Activated naive CD4-positive, alpha-beta T cell treated with anti-CD3 and anti-CD28 coated beads, Interleukin-2, amount 50 U/mL, for 16 hours (primary cell): ENCODE results near the gene GANAB.
A peak's percentile ranks its signal among the peaks of the same experiment; 100 is the strongest.
"Not testable (repeated sequence)": the region's sequence is repeated elsewhere in the genome, so short reads cannot be mapped to it uniquely, and the experiment has no call there.

Source experiments
- DNase-seq: peaks from one replicate; pipeline ENCODE4 v3.0.0-alpha.2; 2020

GANAB gene

GRCh38 chr11:62621027-62621566 is 25.3 kb downstream of the GANAB start:
- DNase-seq = no peak

- not testable (repeated sequence) for DNase-seq
These were observed 29.5 kb downstream of the GANAB start for GRCh38 chr11:62616957-62617356.

GRCh38 chr11:62615521-62615920 is 30.9 kb downstream of the GANAB start:
- DNase-seq = no peak

- DNase-seq = peak; percentile 56
These were observed 32.1 kb downstream of the GANAB start for GRCh38 chr11:62614275-62614674.

- DNase-seq = no peak
These were observed 33.1 kb downstream of the GANAB start for GRCh38 chr11:62613291-62613778.

- DNase-seq = peak; percentile 90
These were observed 33.8 kb downstream of the GANAB start, which contains the start of the genes EML3 and ROM1 for GRCh38 chr11:62612366-62613290. TSS of gene EML3 (minus strand) at chr11:62612775. CDS start at chr11:62612457, 318 bp downstream. TSS of gene ROM1 (plus strand) at chr11:62613257. CDS start at chr11:62613282, 25 bp downstream.

- peak; percentile 65 for DNase-seq
These were observed 34.6 kb downstream of the GANAB start for GRCh38 chr11:62611705-62612365.

- no peak for DNase-seq
These were observed 35.4 kb downstream of the GANAB start for GRCh38 chr11:62610814-62611704.

- no peak for DNase-seq
These were observed 36.0 kb downstream of the GANAB start for GRCh38 chr11:62610403-62610802.

- no peak for DNase-seq
These were observed 37.6 kb downstream of the GANAB start for GRCh38 chr11:62608776-62609175.

- DNase-seq = no peak
These were observed 38.7 kb downstream of the GANAB start for GRCh38 chr11:62607714-62608113.

GRCh38 chr11:62605902-62606301 is 40.5 kb downstream of the GANAB start:
- DNase-seq = no peak

- no peak for DNase-seq
These were observed 40.9 kb downstream of the GANAB start for GRCh38 chr11:62605467-62605866.

- no peak for DNase-seq
These were observed 41.8 kb downstream of the GANAB start for GRCh38 chr11:62604460-62605120.

GRCh38 chr11:62603776-62604299 is 42.6 kb downstream of the GANAB start:
- DNase-seq = no peak

GRCh38 chr11:62603072-62603408 is 43.4 kb downstream of the GANAB start:
- no peak for DNase-seq

GRCh38 chr11:62602141-62603071 is 44.0 kb downstream of the GANAB start:
- peak; percentile 34 for DNase-seq

- peak; percentile 99 for DNase-seq
These were observed 44.9 kb downstream of the GANAB start, which contains the start of gene MTA2 for GRCh38 chr11:62601372-62602140. TSS of gene MTA2 (minus strand) at chr11:62601865. CDS start at chr11:62601450, 415 bp downstream.

- peak; percentile 59 for DNase-seq
These were observed 45.4 kb downstream of the GANAB start for GRCh38 chr11:62601122-62601371.
